CD14-positive monocyte (primary cell): ENCODE data around the gene TTC33. TPM values are rescaled to one million over a fixed set of nuclear protein-coding genes. Genes with fewer than 3 reads are reported as not detected.
"Not testable (repeated sequence)": the region's sequence is repeated elsewhere in the genome, so short reads cannot be mapped to it uniquely, and the experiment has no call there.

ENCODE experiments used
- DNase-seq, 3 donors: peaks; one replicate each; pipeline ENCODE4 v3.0.0-alpha.2; 2011 to 2022
- H2AFZ ChIP-seq: 2 replicates; pipeline ENCODE4 v1.6.0; 2012; ENCODE audit warnings: mild to moderate bottlenecking, low read depth, low read length, inconsistent platforms; ENCODE audit not compliant: insufficient read depth, poor library complexity, severe bottlenecking
- H3K27ac ChIP-seq, 2 donors: 1 replicate in 1 of 2; 2 replicates in 1 of 2; pipeline ENCODE4 v1.5.1; 2012 to 2013; ENCODE audit warnings: low read length in 2 of 2, control low read depth in 1 of 2, inconsistent platforms in 1 of 2, low read depth in 1 of 2, mild to moderate bottlenecking in 1 of 2
- H3K27me3 ChIP-seq, 2 donors: one replicate each; pipeline versions ENCODE4 v1.6.0 to v1.6.1; 2011 to 2013; ENCODE audit warnings: low read length in 2 of 2; ENCODE audit not compliant: control insufficient read depth in 2 of 2, insufficient read depth in 2 of 2
- H3K36me3 ChIP-seq, 2 donors: replicated peaks in 1 of 2; 1 replicate in 1 of 2; 2 replicates in 1 of 2; pipeline versions ENCODE4 v1.5.1 to v1.6.1; 2012 to 2013; ENCODE audit warnings: low read length in 2 of 2, control low read depth in 1 of 2, inconsistent platforms in 1 of 2, mild to moderate bottlenecking in 1 of 2; ENCODE audit not compliant: insufficient read depth in 2 of 2, control insufficient read depth in 1 of 2
- H3K4me1 ChIP-seq, 2 donors: 1 replicate in 1 of 2; 2 replicates in 1 of 2; pipeline versions ENCODE4 v1.5.1 to v1.6.1; 2012 to 2013; ENCODE audit warnings: low read length in 2 of 2, control low read depth in 1 of 2, inconsistent platforms in 1 of 2, mild to moderate bottlenecking in 1 of 2, moderate library complexity in 1 of 2; ENCODE audit not compliant: insufficient read depth in 2 of 2, control insufficient read depth in 1 of 2
- H3K4me2 ChIP-seq: replicated peaks from 2 replicates; pipeline ENCODE3; 2012; ENCODE audit warnings: low read length, moderate library complexity, mild to moderate bottlenecking; ENCODE audit not compliant: poor library complexity, severe bottlenecking; ENCODE audit errors: extremely low read depth
- H3K4me3 ChIP-seq, 3 experiments: fragments of 200-600 bp in 1 of 3; sonication (generic) in 1 of 3; replicated peaks in 1 of 3; 1 replicate in 2 of 3; 2 replicates in 1 of 3; pipeline ENCODE4 v1.5.1; 2011 to 2013; ENCODE audit warnings: low read length in 3 of 3, mild to moderate bottlenecking in 3 of 3, control low read depth in 2 of 3, low read depth in 2 of 3, inconsistent platforms in 1 of 3, moderate library complexity in 1 of 3
- H3K79me2 ChIP-seq: 2 replicates; pipeline ENCODE4 v1.6.0; 2012; ENCODE audit warnings: mild to moderate bottlenecking, control low read depth, inconsistent platforms, low read length, moderate library complexity; ENCODE audit not compliant: insufficient read depth
- H3K9ac ChIP-seq: 2 replicates; pipeline ENCODE4 v1.6.0; 2017; ENCODE audit warnings: low read length, mild to moderate bottlenecking; ENCODE audit not compliant: insufficient read depth, poor library complexity, severe bottlenecking
- H3K9me3 ChIP-seq, 2 donors: replicated peaks in 1 of 2; 1 replicate in 1 of 2; 2 replicates in 1 of 2; pipeline versions ENCODE4 v1.5.1 to v1.6.1; 2012 to 2013; ENCODE audit warnings: low read length in 2 of 2, control low read depth in 1 of 2; ENCODE audit not compliant: control insufficient read depth in 1 of 2, insufficient read depth in 1 of 2
- H4K20me1 ChIP-seq: 2 replicates; pipeline ENCODE4 v1.6.0; 2012; ENCODE audit warnings: mild to moderate bottlenecking, low read length, control low read depth, moderate library complexity; ENCODE audit not compliant: insufficient read depth
- H3K27ac Mint-ChIP-seq, 7 donors: one replicate each; pipeline ENCODE4 v1.8.0; 2020; ENCODE audit warnings: mild to moderate bottlenecking in 7 of 7, mixed read lengths in 7 of 7, moderate library complexity in 6 of 7, inconsistent platforms in 2 of 7
- H3K27me3 Mint-ChIP-seq, 3 donors: one replicate each; pipeline ENCODE4 v1.8.0; 2021 to 2022; ENCODE audit warnings: low read depth in 3 of 3, mild to moderate bottlenecking in 3 of 3, mixed read lengths in 3 of 3, moderate library complexity in 3 of 3, inconsistent platforms in 1 of 3
- H3K36me3 Mint-ChIP-seq, 2 donors: one replicate each; pipeline ENCODE4 v1.8.0; 2020; ENCODE audit warnings: mixed read lengths in 2 of 2, inconsistent platforms in 1 of 2, mild to moderate bottlenecking in 1 of 2
- H3K4me1 Mint-ChIP-seq: one replicate; pipeline ENCODE4 v1.8.0; 2020; ENCODE audit warnings: mild to moderate bottlenecking, mixed read lengths
- H3K4me3 Mint-ChIP-seq, 2 donors: one replicate each; pipeline ENCODE4 v1.8.0; 2020; ENCODE audit warnings: mild to moderate bottlenecking in 2 of 2, mixed read lengths in 2 of 2, moderate library complexity in 1 of 2
- H3K9me3 Mint-ChIP-seq, 7 donors: one replicate each; pipeline ENCODE4 v1.8.0; 2020 to 2022; ENCODE audit warnings: mixed read lengths in 7 of 7, mild to moderate bottlenecking in 6 of 7, moderate library complexity in 6 of 7, inconsistent platforms in 2 of 7
- WGBS: methylation state at CpG from one replicate; pipeline ENCODE4 v1.1.5; 2013; ENCODE audit warnings: missing lambda C conversion rate; ENCODE audit not compliant: insufficient coverage; 5-methylcytosine and 5-hydroxymethylcytosine counted together
- intact Hi-C, 2 donors: fragments of 100-400 bp; cut with micrococcal nuclease; formaldehyde crosslinking; loops; one replicate each; pipeline versions ENCODE4 v1.15.0 to v1.15.1; 2023
- polyA plus RNA-seq, 3 donors: library from polyadenylated mRNA; depleted of rRNA in 1 of 3; unstranded in 2 of 3; stranded (reverse) in 1 of 3; fragments of 300-500 nt in 2 of 3; fragments of >200 nt in 1 of 3; fragmentation: Illumina TruSeq in 2 of 3; gene quantifications; 1 replicate in 2 of 3; 2 replicates in 1 of 3; pipeline ENCODE4 v1.2.3, GENCODE V29; 2012 to 2021
- TF ChIP-seq, protein P1 (sequence below): fragments of 200-600 bp; IDR thresholded peaks from one replicate; pipeline ENCODE4 v1.8.0; 2022; ENCODE audit warnings: antibody characterized with exemption, mild to moderate bottlenecking

Gene TTC33
- polyA plus RNA-seq, 3 donors = 1.5 to 11.7 (median 9.4) TPM

DNA sequence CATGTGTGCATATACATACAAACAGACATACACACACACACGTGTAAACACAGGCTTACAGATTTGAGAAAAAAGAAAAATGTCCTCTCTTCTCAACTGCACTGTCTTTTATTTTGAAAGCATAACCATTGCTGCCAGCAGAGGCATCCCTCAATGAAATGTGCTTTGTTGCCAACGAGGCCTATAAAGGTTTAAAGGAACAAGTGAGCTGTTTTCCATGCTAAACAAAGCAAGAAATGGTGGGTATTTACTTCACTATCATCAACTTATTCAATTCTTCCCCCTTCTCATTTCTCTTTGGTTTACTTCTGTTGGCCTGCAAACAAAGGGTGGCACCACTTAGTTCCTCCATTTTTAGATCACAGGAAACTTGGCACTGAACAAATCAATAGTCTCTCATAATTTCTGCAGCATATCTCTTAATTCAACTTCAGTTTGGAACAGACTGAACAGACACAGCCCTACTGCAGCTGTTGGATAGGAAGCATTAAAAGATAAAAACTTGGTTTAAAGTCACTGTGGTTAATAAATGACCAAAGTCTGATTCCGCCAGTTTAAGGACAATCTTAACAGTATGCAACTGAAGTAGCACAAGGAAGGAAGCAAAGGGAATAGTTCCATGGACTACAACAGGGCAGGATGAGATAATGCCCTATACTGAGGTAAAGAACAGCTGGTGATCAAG, 21.7 kb downstream of the TTC33 start:
- TF ChIP-seq, protein P1, sequence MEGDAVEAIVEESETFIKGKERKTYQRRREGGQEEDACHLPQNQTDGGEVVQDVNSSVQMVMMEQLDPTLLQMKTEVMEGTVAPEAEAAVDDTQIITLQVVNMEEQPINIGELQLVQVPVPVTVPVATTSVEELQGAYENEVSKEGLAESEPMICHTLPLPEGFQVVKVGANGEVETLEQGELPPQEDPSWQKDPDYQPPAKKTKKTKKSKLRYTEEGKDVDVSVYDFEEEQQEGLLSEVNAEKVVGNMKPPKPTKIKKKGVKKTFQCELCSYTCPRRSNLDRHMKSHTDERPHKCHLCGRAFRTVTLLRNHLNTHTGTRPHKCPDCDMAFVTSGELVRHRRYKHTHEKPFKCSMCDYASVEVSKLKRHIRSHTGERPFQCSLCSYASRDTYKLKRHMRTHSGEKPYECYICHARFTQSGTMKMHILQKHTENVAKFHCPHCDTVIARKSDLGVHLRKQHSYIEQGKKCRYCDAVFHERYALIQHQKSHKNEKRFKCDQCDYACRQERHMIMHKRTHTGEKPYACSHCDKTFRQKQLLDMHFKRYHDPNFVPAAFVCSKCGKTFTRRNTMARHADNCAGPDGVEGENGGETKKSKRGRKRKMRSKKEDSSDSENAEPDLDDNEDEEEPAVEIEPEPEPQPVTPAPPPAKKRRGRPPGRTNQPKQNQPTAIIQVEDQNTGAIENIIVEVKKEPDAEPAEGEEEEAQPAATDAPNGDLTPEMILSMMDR = no peak
- H3K4me1 Mint-ChIP-seq = peaks cover 10% of the 10 kb centered on the region
- Histone ChIP-seq H3K27ac (no peak overlapping the region), H3K4me1 (peaks cover 8 to 13% of the 10 kb centered on the region in 2 donors), H3K9me3 (no peaks in the 10 kb centered on the region), H3K9ac (no peak overlapping the region), H3K4me3 (no peak overlapping the region), H3K27me3 (no peaks in the 10 kb centered on the region), H3K36me3 (peaks cover 3 to 12% of the 10 kb centered on the region in 2 donors), H2AFZ (no peak overlapping the region), H3K79me2 (no peaks in the 10 kb centered on the region), H3K4me2 (no peak overlapping the region), H4K20me1 (no peaks in the 10 kb centered on the region)
- peak overlapping the region in 1 of 7 donors; percentile 55 for H3K27ac Mint-ChIP-seq
- H3K9me3 Mint-ChIP-seq = peaks cover 0 to 2% (median 0%) of the 10 kb centered on the region in 7 donors
- H3K36me3 Mint-ChIP-seq = peaks cover 20 to 27% of the 10 kb centered on the region in 2 donors
- WGBS = 100% methylated on average over 1 of the region's 3 CpGs
- H3K27me3 Mint-ChIP-seq = peaks cover 0 to 2% (median 0%) of the 10 kb centered on the region in 3 donors
- no peak overlapping the region for H3K4me3 Mint-ChIP-seq
- DNase-seq = no peak
- intact Hi-C loops = loop anchor here (5.0 to 10.0 kb wide), 4 partner anchors 787 to 1149 kb away; no protein-coding TSS in a partner anchor

DNA sequence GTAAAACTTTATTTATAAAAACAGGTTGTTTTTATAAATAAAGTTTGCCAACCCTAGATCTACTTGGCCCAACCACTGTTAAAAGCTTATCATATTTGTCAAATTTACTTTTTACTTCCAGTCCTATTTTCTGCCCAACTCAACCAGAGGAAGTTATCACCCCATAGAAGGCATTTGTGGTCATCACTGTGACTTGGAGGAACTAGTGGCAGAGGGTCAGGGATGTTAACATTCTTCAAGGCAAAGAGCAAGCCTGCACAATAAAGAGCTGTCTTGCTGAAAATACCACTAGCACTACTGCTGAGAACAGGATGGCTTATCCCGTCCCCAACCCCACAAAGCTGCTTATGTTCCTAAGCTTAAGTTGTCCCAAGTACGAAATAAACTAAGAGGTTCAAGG, 22.3 kb downstream of the TTC33 start:
- H3K36me3 Mint-ChIP-seq = peaks cover 17 to 27% of the 10 kb centered on the region in 2 donors
- H3K27me3 Mint-ChIP-seq = peaks cover 0 to 2% (median 0%) of the 10 kb centered on the region in 3 donors
- peaks cover 5 to 12% of the 10 kb centered on the region in 2 donors for H3K36me3 ChIP-seq
- TF ChIP-seq, protein P1 = no peak
- peak in 1 of 3 donors; percentile 6 for DNase-seq
- H4K20me1 ChIP-seq = no peaks in the 10 kb centered on the region
- no CpG with 5 or more reads among the region's 2 CpGs for WGBS
- intact Hi-C loops = loop anchor here (5.0 to 10.0 kb wide), 4 partner anchors 786 to 1149 kb away; no protein-coding TSS in a partner anchor
- no peaks in the 10 kb centered on the region for H3K9me3 ChIP-seq
- H3K4me3 ChIP-seq = no peak overlapping the region
- H3K4me2 ChIP-seq = no peak overlapping the region
- H3K27me3 ChIP-seq = no peaks in the 10 kb centered on the region
- H2AFZ ChIP-seq = no peak overlapping the region
- H3K4me3 Mint-ChIP-seq = no peak overlapping the region
- H3K4me1 ChIP-seq = peaks cover 8 to 13% of the 10 kb centered on the region in 2 donors
- peaks cover 10% of the 10 kb centered on the region for H3K4me1 Mint-ChIP-seq
- H3K79me2 ChIP-seq = no peaks in the 10 kb centered on the region
- H3K27ac ChIP-seq = no peak overlapping the region
- H3K9me3 Mint-ChIP-seq = peaks cover 0 to 2% (median 0%) of the 10 kb centered on the region in 7 donors
- no peak overlapping the region for H3K27ac Mint-ChIP-seq
- no peak overlapping the region for H3K9ac ChIP-seq

DNA sequence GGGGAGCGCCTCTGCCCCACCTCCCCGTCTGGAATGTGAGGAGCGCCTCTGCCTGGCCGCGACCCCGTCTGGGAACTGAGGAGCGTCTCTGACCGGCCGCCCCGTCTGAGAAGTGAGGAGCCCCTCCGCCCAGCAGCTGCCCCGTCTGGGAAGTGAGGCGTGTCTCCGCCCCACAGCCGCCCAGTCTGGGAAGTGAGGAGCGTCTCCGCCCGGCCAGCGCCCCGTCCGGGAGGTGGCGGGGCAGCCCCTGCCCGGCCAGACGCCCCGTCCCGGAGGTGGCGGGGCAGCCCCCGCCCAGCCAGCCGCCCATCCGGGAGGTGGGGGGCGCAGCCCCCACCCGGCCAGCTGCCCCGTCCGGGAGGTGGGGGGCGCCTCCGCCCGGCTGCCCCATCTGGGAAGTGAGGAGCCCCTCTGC, 33.3 kb downstream of the TTC33 start:
- H3K79me2 ChIP-seq, H3K4me2 ChIP-seq, H3K4me1 ChIP-seq, H3K4me3 ChIP-seq, DNase-seq, H3K4me3 Mint-ChIP-seq, H3K27me3 ChIP-seq, H4K20me1 ChIP-seq, H3K27me3 Mint-ChIP-seq, H3K9me3 ChIP-seq, H3K4me1 Mint-ChIP-seq, H3K27ac ChIP-seq, H3K9ac ChIP-seq, H3K27ac Mint-ChIP-seq, H2AFZ ChIP-seq, intact Hi-C loops: not testable (repeated sequence)
- Mint-ChIP-seq H3K36me3 (peaks cover 46 to 71% of the 10 kb centered on the region in 2 donors), H3K9me3 (peaks cover 10 to 25% (median 15%) of the 10 kb centered on the region in 7 donors)
- H3K36me3 ChIP-seq = peaks cover 10 to 43% of the 10 kb centered on the region in 2 donors
- 90% methylated on average over 30 of the region's 37 CpGs for WGBS
